ENCODE results near the gene CACNG7.
A peak's percentile ranks its signal among the peaks of the same experiment; 100 is the strongest.

The CACNG7 gene

DNA sequence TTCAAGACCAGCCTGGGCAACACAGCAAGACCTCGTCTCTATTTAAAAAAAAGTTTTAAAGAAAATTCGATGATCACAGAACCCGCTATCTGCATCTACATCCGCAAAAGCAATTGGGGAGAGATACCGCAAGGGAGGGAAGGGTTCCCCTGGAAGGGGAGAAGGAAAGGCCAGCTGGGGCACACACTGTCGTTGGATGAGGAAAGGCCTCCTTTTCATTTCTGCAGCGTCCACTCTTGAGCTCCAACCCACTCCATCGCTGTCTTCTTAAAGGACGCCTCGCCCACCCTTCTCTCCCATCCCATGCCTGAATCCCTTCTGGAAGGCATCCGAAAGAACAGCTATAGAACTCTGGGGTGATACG is 30.3 kb upstream of the CACNG7 start:
- DNase-seq (ENCODE audit: low read depth in 2 of 2), result no peak

DNA sequence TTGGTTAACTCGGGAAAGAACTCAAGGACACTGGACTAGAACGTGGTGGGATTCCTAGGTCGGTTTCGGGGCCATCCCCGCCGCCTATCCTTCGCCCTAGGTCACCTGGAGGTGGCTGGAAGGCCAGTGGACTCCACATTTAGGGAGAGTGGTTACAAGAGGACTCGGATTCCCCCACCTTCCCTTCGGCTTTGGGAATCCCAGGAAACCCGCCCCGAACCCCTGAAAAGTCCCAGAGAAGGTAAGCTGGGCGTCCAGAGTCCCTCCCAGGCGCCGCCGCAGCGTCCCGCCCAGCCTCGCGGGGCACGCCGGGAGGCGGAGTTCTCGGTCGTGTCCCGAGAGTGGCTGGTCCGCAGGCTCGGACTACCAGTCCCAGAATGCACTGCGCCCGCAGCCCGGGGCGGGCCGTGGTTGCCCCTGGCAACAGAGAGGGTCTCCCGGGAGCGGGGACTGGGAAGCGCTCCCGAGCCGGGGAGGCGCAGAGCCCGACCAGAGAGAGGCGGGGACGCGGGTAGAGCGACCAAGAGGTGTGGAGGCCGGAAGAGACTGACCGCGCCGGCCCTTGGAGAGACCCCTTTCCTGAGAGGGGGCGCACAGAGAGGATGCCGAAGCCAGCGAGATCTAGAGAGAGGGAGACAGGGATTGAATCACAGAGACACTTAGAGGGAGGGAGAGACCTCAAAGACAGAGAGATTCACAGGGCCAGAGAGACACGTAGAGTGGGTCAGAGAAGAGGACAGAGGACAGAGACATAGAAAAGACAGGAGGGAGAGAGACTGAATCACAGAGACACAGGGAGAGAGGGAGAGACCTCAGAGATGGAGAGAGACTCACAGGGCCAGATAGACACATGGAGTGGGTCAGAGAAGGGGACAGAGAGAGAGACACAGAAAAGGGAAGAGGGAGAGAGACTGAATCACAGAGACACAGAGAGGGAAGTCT is 29.7 kb upstream of the CACNG7 start:
- peak; percentile 76 to 83 for DNase-seq (ENCODE audit: low read depth in 2 of 2)

DNA sequence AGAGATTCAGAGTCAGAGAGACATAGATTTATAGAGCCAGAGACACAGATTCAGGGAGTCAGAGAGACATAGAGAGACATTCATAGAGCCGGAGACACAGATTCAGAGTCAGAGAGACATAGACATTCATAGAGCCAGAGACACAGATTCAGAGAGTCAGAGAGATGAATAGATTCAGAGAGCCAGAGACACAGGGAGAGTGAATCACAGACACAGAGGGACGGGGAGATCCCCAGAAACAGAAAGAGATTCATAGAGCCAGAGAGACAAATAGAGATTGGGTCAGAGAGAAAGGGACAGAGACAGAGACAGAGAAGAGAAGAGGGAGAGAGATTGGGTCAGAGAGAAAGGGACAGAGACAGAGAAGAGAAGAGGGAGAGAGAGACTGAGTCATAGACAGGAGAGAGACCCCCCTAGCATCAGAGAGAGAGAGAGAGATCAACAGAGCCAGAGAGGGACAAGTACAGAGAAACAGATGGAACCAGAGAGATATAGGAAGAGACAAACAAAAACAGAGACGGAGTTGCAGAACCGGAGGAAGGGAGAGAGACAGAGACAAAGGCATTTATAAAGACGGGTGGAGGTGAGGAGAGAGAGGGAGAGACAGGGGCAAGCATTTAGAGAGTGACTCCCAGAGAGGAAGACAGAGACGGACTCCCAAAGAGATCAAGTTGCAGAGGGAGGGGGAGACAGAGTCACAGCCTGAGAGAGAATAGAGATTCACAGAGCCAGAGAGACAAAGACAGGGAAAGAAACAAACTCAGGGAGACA is 28.2 kb upstream of the CACNG7 start:
- DNase-seq (ENCODE audit: low read depth in 2 of 2), result no peak

DNA sequence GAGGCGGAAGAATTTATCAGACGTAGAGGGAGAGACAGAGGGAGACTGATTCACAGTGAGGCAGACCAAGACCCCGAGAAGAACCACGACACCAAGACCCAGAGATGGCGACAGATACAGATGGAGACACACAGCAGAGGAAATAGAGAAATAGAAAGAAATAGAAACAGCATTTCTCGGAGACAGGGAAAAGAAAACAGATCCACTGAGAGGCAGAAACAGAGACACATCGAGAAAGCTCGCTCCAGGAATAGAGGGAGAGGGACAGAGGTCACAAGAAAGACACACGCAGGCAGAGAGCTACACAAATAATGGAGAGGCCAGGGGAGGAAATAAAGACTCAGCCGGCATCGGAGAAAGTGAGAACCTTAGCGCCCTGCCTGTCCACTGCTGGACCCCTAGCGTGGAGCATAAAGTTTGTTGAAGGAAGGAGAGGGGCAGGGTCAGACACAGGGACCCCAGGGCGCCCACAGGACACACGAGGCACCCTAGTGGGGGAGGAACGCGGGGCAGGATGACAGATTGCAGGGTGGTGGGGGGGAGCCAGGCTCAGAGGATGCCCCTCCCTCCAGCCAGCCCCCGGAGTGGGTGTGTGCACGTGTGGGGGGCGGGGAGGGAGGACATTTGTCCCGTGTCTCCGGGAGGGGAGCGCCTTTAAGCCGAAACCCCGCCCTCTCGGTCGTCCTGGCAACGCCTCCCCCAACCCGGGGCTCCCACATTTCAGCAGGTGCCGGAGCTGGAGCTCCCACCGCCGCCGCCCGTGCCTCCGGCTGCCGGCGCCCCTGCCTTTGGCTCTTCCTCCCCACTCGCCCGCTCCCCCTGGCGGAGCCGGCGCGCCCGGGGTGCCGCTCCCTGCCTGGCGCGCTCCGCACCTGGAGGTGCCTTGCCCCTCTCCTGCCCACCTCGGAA is 27.3 kb upstream of the CACNG7 start, which contains the start of gene PRKCG:
Gene PRKCG, plus strand, starts transcription at position 716 of the 909 bp plus-strand sequence. CDS start 298 bp downstream, outside the sequence.
- DNase-seq (ENCODE audit: low read depth in 2 of 2), result no peak

DNA sequence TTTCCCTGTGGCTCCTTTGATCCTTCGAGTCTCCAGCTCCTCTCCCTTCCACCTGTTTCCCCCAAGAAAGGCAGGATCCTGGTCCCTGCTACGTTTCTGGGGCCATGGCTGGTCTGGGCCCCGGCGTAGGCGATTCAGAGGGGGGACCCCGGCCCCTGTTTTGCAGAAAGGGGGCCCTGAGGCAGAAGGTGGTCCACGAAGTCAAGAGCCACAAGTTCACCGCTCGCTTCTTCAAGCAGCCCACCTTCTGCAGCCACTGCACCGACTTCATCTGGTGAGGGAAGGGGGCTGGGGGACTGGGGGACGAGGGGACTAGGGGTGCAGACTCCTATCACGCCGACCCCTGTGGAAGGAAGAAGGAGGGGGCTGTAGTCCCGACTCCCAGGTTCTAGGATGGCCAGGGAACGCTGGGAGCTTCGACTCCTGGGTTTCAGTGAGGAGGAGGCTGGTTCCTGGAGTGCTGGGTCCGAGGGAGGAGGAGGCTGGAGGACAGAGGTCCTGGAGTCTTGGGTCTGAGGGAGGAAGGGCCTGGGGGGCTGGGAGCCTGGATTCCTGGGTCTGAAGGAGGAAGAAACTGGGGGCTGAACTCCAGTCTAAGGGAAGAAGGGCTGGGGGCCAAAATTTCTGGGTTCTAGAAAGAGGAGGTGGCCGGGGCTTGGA is 26.6 kb upstream of the CACNG7 start:
- no peak for DNase-seq (ENCODE audit: low read depth in 2 of 2)

DNA sequence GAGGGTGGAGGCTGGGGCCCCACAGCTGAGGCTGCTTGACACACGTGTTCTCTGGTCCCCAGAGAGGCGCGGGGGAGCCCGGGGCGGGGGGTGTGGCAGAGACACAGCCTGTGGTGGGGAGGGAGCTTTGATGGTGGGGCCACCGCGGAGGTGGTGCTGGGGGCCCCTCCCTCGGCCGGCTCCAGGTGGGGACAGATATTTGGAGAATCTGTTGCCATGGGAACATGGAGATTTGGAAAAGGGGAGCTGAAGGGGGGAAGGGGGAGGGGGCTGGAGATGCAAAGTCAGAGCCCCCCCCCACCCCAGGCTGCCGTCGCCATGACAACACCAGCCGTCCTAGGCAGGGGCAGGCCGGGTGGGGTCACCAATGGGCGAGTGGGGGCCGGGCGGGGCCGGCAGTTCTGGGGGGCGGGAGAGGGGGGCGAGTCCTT is 25.8 kb upstream of the CACNG7 start:
- no peak for DNase-seq (ENCODE audit: low read depth in 2 of 2)

DNA sequence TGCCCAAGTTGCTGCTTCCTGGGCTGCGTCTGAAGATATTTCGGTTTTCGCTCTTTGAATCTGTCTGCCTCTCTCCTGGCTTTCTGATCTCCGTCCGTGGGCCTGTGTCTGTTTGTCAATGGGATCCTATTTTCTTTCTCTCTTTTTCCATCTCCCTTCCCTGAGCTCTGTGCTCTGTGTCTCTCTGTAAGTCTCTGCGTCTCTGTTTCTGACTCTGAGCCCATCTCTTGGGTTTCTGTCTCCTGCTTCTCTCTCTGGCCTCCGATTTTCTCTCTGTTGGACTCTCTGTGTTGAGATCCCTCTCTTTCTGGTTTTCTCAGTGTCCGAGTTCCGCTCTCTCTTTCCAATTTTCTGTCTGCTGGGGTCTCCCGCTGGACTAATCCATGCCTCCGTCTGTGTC is 25.3 kb upstream of the CACNG7 start:
- no peak for DNase-seq (ENCODE audit: low read depth in 2 of 2)

GRCh38 chr19:53884256-53884655 is 24.8 kb upstream of the CACNG7 start:
- no peak for DNase-seq (ENCODE audit: low read depth in 2 of 2)

- no peak for DNase-seq (ENCODE audit: low read depth in 2 of 2)
These were observed 24.0 kb upstream of the CACNG7 start for GRCh38 chr19:53885036-53885435.

- DNase-seq (ENCODE audit: low read depth in 2 of 2), result no peak
These were observed 16.6 kb upstream of the CACNG7 start for GRCh38 chr19:53892301-53892980.

- DNase-seq (ENCODE audit: low read depth in 2 of 2), result no peak
These were observed 16.1 kb upstream of the CACNG7 start for GRCh38 chr19:53892981-53893325.

DNA sequence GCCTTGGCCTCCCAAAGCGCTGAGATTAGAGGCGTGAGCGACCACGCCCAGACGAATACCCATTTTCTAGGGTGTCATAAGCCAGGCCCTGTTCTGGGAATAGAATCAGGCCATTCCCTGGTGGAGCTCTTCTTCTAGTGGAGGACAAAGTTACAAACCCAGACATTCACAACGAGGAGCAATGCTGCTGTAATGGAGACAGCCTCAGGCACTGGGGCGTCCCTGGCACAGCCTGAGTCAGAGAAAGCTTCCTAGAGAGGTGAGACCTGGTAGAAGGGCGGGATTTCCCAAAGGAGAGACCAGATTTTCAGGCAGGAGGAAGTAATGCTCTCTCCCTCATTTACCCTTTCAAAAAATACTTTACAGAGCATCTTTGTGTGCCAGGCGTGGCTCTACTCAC is 14.4 kb upstream of the CACNG7 start:
- DNase-seq (ENCODE audit: low read depth in 2 of 2), result no peak

GRCh38 chr19:53896682-53897081 is 12.4 kb upstream of the CACNG7 start:
- no peak for DNase-seq (ENCODE audit: low read depth in 2 of 2)

- no peak for DNase-seq (ENCODE audit: low read depth in 2 of 2)
These were observed 11.6 kb upstream of the CACNG7 start for GRCh38 chr19:53897459-53897858.

DNA sequence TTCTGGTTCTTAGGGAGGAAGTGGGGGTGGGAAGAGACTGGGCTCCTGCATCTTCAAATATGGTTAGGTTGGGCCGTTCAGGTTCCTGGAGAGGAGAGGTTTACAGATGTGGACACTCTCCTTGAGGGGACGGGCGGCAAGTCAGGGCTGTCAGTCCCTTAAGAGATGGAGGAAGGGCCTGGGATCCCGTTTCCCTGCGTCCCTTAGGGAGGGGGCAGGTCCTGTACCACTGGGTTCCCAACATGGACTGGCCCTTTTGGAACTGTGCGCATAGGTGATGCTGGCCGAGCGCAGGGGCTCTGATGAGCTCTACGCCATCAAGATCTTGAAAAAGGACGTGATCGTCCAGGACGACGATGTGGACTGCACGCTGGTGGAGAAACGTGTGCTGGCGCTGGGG is 10.9 kb upstream of the CACNG7 start:
- no peak for DNase-seq (ENCODE audit: low read depth in 2 of 2)

GRCh38 chr19:53898636-53899341 is 10.3 kb upstream of the CACNG7 start:
- DNase-seq (ENCODE audit: low read depth in 2 of 2), result no peak

- DNase-seq (ENCODE audit: low read depth in 2 of 2), result no peak
These were observed 8.8 kb upstream of the CACNG7 start for GRCh38 chr19:53900191-53900860.

DNA sequence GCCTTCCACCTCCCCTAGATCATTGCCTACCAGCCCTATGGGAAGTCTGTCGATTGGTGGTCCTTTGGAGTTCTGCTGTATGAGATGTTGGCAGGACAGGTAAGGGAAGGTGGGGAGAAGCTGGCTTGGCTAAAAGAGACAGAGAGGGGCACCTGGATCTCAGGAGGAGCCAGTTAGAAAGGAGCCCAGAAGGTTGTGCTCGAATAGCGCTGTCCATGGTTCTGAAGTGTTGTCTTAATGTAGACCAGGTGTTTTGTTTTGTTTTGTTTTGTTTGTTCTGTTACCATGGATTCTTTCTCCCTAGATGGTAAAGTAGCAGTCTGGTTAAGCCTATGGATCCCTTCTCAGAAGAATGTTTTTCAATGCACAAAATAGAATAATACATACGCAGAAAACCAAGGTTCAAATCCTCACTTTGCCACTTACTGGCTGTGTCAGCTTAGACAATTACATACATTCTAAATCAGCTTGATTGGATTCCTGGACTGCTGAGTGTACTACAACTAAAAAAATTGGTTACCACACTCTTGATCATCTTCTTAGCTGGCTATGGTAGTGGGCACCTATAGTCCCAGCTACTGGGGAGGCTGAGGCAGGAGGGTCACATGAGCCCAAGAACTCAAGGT is 5.9 kb upstream of the CACNG7 start:
- DNase-seq (ENCODE audit: low read depth in 2 of 2), result no peak

DNA sequence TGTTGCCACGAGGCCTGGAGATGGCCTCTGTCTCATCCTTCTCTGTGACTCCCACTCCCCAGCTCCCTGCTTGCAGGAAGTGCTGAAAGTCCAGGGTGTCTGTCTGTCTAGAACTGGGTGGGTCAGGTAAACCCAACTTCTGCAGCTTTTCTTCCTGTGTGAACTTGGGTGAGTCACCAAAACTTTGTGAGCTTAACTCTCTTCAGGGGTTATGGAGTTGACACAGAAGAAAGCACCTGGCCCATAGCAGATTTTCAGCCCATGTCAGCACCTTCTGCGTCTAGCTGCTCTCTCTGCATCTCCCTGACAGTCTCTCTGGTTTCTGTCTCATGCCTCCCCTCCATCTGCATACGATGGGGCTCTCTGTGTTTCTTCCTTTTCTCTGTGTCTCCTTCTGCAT is 4.2 kb upstream of the CACNG7 start:
- DNase-seq (ENCODE audit: low read depth in 2 of 2), result no peak
